PC-3 (cell line): Measurements from ENCODE around the gene SERTAD3. TPM values are rescaled to one million over a fixed set of nuclear protein-coding genes. Genes with fewer than 3 reads are reported as not detected.

ENCODE experiments used
- ATAC-seq: fragments of 200-7000 bp; cut with Tn5 transposase; 2 replicates; pipeline ENCODE4 v1.9.1; 2020; ENCODE audit warnings: mild to moderate bottlenecking, moderate library complexity
- BruUV-seq: library from RNA; stranded (reverse); fragments of 400-500 nt; replicated peaks from 2 replicates; lab custom pipeline; 2021; lab: Mats Ljungman, UMichigan
- CTCF ChIA-PET: fragments of 300-600 bp; sonication (Branson Sonifier 250); formaldehyde crosslinking; loops from one replicate; lab custom pipeline; 2022; ENCODE audit warnings: antibody characterized with exemption; lab: Charles Lee
- POLR2A ChIA-PET: fragments of 300-600 bp; sonication (Branson Sonifier 250); formaldehyde crosslinking; loops from one replicate; lab custom pipeline; 2022; ENCODE audit warnings: antibody characterized with exemption; ENCODE audit not compliant: unreplicated experiment; lab: Charles Lee
- DNase-seq: peaks from one replicate; pipeline ENCODE4 v3.0.0-alpha.2; 2015
- H2AFZ ChIP-seq: fragments of 300-600 bp; sonication (generic); 2 replicates; pipeline ENCODE4 v1.6.0; 2016; ENCODE audit warnings: antibody characterized with exemption, low read length
- H3F3A ChIP-seq: fragments of 300-600 bp; sonication (generic); one replicate; pipeline ENCODE4 v1.6.0; 2017; ENCODE audit warnings: antibody characterized with exemption, low read length, control low read depth, mild to moderate bottlenecking; ENCODE audit not compliant: unreplicated experiment
- H3K27ac ChIP-seq: fragments of 300-600 bp; sonication (generic); 2 replicates; pipeline ENCODE4 v1.5.1; 2016; ENCODE audit warnings: mild to moderate bottlenecking, low read length
- H3K27me3 ChIP-seq: fragments of 300-600 bp; sonication (generic); 2 replicates; pipeline ENCODE4 v1.6.1; 2016; ENCODE audit warnings: low read length, mixed read lengths
- H3K36me3 ChIP-seq: fragments of 300-600 bp; sonication (generic); 2 replicates; pipeline ENCODE4 v1.6.1; 2016; ENCODE audit warnings: low read depth, mixed run types, low read length, mixed read lengths
- H3K4me1 ChIP-seq: fragments of 300-600 bp; sonication (generic); 2 replicates; pipeline ENCODE4 v1.5.1; 2016; ENCODE audit warnings: low read length; ENCODE audit not compliant: insufficient read depth
- H3K4me2 ChIP-seq: fragments of 300-600 bp; sonication (generic); 2 replicates; pipeline ENCODE4 v1.6.0; 2016; ENCODE audit warnings: low read length
- H3K4me3 ChIP-seq: fragments of 300-600 bp; sonication (generic); 2 replicates; pipeline ENCODE4 v1.5.1; 2016; ENCODE audit warnings: mild to moderate bottlenecking, low read length, mixed read lengths
- H3K79me2 ChIP-seq: fragments of 300-600 bp; sonication (generic); 2 replicates; pipeline ENCODE4 v1.6.1; 2017; ENCODE audit warnings: low read length, mixed read lengths
- H3K9ac ChIP-seq: fragments of 300-600 bp; sonication (generic); 2 replicates; pipeline ENCODE4 v1.6.0; 2016; ENCODE audit warnings: mild to moderate bottlenecking, low read length
- H3K9me2 ChIP-seq: fragments of 300-600 bp; sonication (generic); replicated peaks from 2 replicates; pipeline ENCODE4 v1.6.1; 2016; ENCODE audit warnings: mixed run types, low read length, mixed read lengths
- H3K9me3 ChIP-seq: fragments of 300-600 bp; sonication (generic); 2 replicates; pipeline ENCODE4 v1.6.1; 2016; ENCODE audit warnings: low read length, mixed read lengths
- H4K20me1 ChIP-seq: fragments of 300-600 bp; sonication (generic); 2 replicates; pipeline ENCODE4 v1.6.1; 2016; ENCODE audit warnings: low read length, mixed read lengths
- EZH2 ChIP-seq: fragments of 300-600 bp; sonication (generic); IDR thresholded peaks from one replicate; pipeline ENCODE4 v1.6.1; 2017; ENCODE audit warnings: antibody characterized with exemption, mild to moderate bottlenecking, low read length; ENCODE audit not compliant: unreplicated experiment
- EZH2phosphoT487 ChIP-seq: fragments of 300-600 bp; sonication (generic); IDR thresholded peaks from 2 replicates; pipeline ENCODE4 v1.6.1; 2018; ENCODE audit warnings: mild to moderate bottlenecking, antibody characterized with exemption, low read length, borderline replicate concordance
- intact Hi-C: fragments of 100-400 bp; cut with micrococcal nuclease; formaldehyde crosslinking; loops from 2 replicates; pipeline ENCODE4 v1.9.0; 2023
- total RNA-seq: library from RNA; depleted of rRNA; stranded (reverse); fragments of >200 nt; gene quantifications from 2 replicates; pipeline ENCODE4 v1.2.3, GENCODE V29; 2014
- TF ChIP-seq, protein P1 (sequence below): fragments of 300-600 bp; sonication (generic); conservative IDR thresholded peaks from 2 replicates; pipeline ENCODE4 v1.5.1; 2017; ENCODE audit warnings: antibody characterized with exemption, low read depth, mild to moderate bottlenecking, low read length

Gene SERTAD3
- total RNA-seq, 1 experiment from 2014 or later, result 7.9 TPM

DNA sequence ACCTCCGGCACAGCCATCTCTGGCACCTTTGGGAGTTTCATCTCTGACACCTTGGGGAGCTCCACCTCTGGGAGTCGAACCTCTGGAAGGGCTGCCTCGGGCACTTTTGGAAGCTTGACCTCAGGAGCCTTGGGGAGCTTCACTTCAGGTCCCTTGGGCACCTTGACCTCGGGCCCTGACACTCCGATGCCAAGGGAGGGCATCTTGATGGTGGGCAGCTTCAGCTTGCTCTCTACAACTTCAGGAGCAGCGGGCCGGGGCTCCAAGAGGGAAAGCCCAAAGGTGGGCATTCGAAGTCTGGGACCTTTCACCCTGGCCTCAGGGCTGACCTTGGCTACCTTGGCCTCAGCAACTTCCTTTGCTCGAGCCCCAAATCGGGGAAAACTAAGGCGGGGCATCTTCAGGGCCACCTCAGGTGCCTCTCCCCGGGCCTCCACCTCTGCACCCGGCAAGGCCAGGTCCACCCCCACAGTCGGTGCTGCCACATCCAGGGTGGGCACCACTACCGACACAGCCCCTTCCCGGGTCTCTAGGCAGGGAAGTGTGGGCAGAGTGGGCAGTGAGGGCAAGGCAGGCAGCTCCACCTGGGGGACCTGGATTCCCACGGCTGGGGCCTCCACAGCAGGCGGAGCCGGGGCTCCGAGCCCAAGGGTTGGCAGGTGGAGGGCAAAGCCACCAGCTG is 47.1 kb downstream of the SERTAD3 start:
- ATAC-seq (no peak), DNase-seq (no peak)
- Histone ChIP-seq H3K9me3 (no peaks in the 10 kb centered on the region), H3K27ac (no peak overlapping the region), H3K27me3 (no peaks in the 10 kb centered on the region), H3K9ac (no peak overlapping the region), H3K4me1 (peaks cover 10% of the 10 kb centered on the region; the same call in 1 of the 2 replicates), H3F3A (no peaks in the 10 kb centered on the region), H2AFZ (no peak overlapping the region), H3K79me2 (no peaks in the 10 kb centered on the region), H3K4me3 (no peak overlapping the region), H3K9me2 (no peaks in the 10 kb centered on the region), H3K36me3 (no peaks in the 10 kb centered on the region), H3K4me2 (no peak overlapping the region), H4K20me1 (no peaks in the 10 kb centered on the region)
- CTCF ChIA-PET, result interaction anchor here (0.8 kb wide), 1 partner anchor 92 kb away, joined by 6 read pairs; no protein-coding TSS in a partner anchor
- POLR2A ChIA-PET, result no interaction called here
- TF ChIP-seq, protein P1, sequence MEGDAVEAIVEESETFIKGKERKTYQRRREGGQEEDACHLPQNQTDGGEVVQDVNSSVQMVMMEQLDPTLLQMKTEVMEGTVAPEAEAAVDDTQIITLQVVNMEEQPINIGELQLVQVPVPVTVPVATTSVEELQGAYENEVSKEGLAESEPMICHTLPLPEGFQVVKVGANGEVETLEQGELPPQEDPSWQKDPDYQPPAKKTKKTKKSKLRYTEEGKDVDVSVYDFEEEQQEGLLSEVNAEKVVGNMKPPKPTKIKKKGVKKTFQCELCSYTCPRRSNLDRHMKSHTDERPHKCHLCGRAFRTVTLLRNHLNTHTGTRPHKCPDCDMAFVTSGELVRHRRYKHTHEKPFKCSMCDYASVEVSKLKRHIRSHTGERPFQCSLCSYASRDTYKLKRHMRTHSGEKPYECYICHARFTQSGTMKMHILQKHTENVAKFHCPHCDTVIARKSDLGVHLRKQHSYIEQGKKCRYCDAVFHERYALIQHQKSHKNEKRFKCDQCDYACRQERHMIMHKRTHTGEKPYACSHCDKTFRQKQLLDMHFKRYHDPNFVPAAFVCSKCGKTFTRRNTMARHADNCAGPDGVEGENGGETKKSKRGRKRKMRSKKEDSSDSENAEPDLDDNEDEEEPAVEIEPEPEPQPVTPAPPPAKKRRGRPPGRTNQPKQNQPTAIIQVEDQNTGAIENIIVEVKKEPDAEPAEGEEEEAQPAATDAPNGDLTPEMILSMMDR, result no peak
- TF ChIP-seq EZH2phosphoT487, result no peak
- no peak for TF ChIP-seq EZH2
- intact Hi-C loops, result no loop called here
- BruUV-seq, result no TSS peak

DNA sequence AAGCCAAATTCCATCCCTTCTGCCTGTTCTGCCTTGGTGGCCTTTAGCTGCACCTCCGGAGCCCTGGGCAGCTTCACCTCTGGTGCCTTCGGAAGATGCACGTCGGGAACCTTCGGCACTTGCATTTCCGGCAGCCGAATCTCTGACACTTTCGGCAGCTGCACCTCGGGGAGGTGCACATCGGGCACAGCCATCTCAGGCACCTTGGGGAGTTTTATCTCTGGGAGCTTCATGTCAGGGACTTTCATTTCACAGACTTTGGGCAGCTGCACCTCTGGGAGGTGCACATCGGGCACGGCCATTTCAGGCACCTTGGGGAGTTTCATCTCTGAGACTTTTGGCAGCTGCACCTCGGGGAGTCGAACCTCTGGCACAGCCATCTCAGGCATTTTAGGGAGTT is 48.2 kb downstream of the SERTAD3 start:
- CTCF ChIA-PET, result interaction anchor here (0.8 kb wide), 1 partner anchor 91 kb away, joined by 6 read pairs; no protein-coding TSS in a partner anchor
- intact Hi-C loops, result no loop called here
- BruUV-seq, result no TSS peak
- Histone ChIP-seq H3K36me3 (no peaks in the 10 kb centered on the region), H3F3A (no peaks in the 10 kb centered on the region), H3K4me3 (no peak overlapping the region), H3K79me2 (no peaks in the 10 kb centered on the region), H3K27ac (no peak overlapping the region), H3K9me3 (no peaks in the 10 kb centered on the region), H3K27me3 (no peaks in the 10 kb centered on the region), H3K9me2 (no peaks in the 10 kb centered on the region), H4K20me1 (no peaks in the 10 kb centered on the region), H2AFZ (no peak overlapping the region), H3K4me1 (peaks cover 10% of the 10 kb centered on the region; the same call in 1 of the 2 replicates), H3K4me2 (no peak overlapping the region), H3K9ac (no peak overlapping the region)
- DNase-seq (no peak), ATAC-seq (no peak)
- TF ChIP-seq, protein P1, result no peak
- TF ChIP-seq EZH2phosphoT487 (no peak), EZH2 (no peak)
- POLR2A ChIA-PET, result no interaction called here

DNA sequence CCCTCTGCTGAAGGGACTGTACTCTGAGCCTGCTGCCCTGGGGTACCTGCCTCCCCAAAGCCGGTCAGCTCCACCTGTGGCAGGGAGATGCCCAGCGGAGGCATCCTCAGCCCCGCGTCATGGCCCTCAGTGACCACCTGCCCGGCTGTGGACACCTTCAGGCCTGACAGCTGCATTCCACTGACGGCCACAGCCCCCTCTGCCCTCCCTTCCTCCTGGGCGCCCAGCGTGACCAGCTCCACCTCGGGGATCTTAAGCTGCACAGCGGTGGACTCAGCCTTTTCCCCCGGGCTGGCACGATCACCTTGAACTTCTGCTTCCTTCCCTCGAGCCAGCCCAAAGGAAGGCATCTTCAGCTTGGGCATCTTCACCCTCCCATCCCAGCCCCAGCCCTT is 49.3 kb downstream of the SERTAD3 start:
- H3K4me2 ChIP-seq, result no peak overlapping the region
- ATAC-seq, result no peak
- intact Hi-C loops, result no loop called here
- H3K9me2 ChIP-seq, result no peaks in the 10 kb centered on the region
- H3K9me3 ChIP-seq, result no peaks in the 10 kb centered on the region
- CTCF ChIA-PET, result no interaction called here
- POLR2A ChIA-PET, result interaction anchor here (0.7 kb wide), 1 partner anchor 19 kb away, joined by 3 read pairs; no protein-coding TSS in a partner anchor
- no peak for DNase-seq
- H3K27me3 ChIP-seq, result no peaks in the 10 kb centered on the region
- H3K79me2 ChIP-seq, result no peaks in the 10 kb centered on the region
- no peaks in the 10 kb centered on the region for H3K36me3 ChIP-seq
- no peak overlapping the region for H3K27ac ChIP-seq
- H3K4me3 ChIP-seq, result no peak overlapping the region
- H3F3A ChIP-seq, result no peaks in the 10 kb centered on the region
- H3K9ac ChIP-seq, result no peak overlapping the region
- H4K20me1 ChIP-seq, result no peaks in the 10 kb centered on the region
- H2AFZ ChIP-seq, result no peak overlapping the region
- no TSS peak for BruUV-seq
- H3K4me1 ChIP-seq, result peaks cover 10% of the 10 kb centered on the region; the same call in 1 of the 2 replicates
- no peak for TF ChIP-seq EZH2phosphoT487
- TF ChIP-seq, protein P1, result no peak
- TF ChIP-seq EZH2, result no peak
